Activated naive CD8-positive, alpha-beta T cell treated with anti-CD3 and anti-CD28 coated beads, Interleukin-2, amount 10 ng/mL, durations not matched to agents 7 days and 5 days (primary cell): Measurements from ENCODE around the gene SPSB1. TPM values are rescaled to one million over a fixed set of nuclear protein-coding genes. Genes with fewer than 3 reads are reported as not detected.

Experiments used
- ATAC-seq: fragments of 150-1000 bp; cut with Tn5 transposase; one replicate; pipeline ENCODE4 v1.10.0; 2021; ENCODE audit warnings: low read depth, moderate library complexity
- POLR2A ChIA-PET: fragments of 350-600 bp; sonication (Branson Sonifier 250); formaldehyde crosslinking; loops from one replicate; lab custom pipeline; 2021; ENCODE audit warnings: antibody characterized with exemption; lab: Charles Lee
- DNase-seq: peaks from one replicate; pipeline ENCODE4 v3.0.0; 2021
- H3K27ac Mint-ChIP-seq: one replicate; pipeline ENCODE4 v1.8.0; 2022; ENCODE audit warnings: mild to moderate bottlenecking, mixed read lengths
- H3K27me3 Mint-ChIP-seq: one replicate; pipeline ENCODE4 v1.8.0; 2022; ENCODE audit warnings: mild to moderate bottlenecking, moderate library complexity, mixed read lengths
- H3K36me3 Mint-ChIP-seq: one replicate; pipeline ENCODE4 v1.8.0; 2021; ENCODE audit warnings: mild to moderate bottlenecking, mixed read lengths
- H3K4me1 Mint-ChIP-seq: one replicate; pipeline ENCODE4 v1.8.0; 2021; ENCODE audit warnings: mixed read lengths
- H3K4me3 Mint-ChIP-seq: one replicate; pipeline ENCODE4 v1.8.0; 2022; ENCODE audit warnings: mild to moderate bottlenecking, moderate library complexity, mixed read lengths
- H3K9me3 Mint-ChIP-seq: one replicate; pipeline ENCODE4 v1.8.0; 2021; ENCODE audit warnings: mixed read lengths
- total RNA-seq, 2 experiments: library from RNA; stranded (reverse); gene quantifications; one replicate each; pipeline ENCODE4 v1.2.3, GENCODE V29; 2021

Gene SPSB1
- total RNA-seq, 2 experiments from 2014 or later: 1.6 TPM

- Mint-ChIP-seq H3K36me3 (peaks cover 1% of the 10 kb centered on the region), H3K4me1 (peaks cover 19% of the 10 kb centered on the region), H3K9me3 (no peaks in the 10 kb centered on the region), H3K4me3 (no peak overlapping the region), H3K27me3 (peaks cover 3% of the 10 kb centered on the region), H3K27ac (no peak overlapping the region)
- ATAC-seq: peak; percentile 24
- no peak for DNase-seq
- POLR2A ChIA-PET: interaction anchor here (0.8 kb wide), 1 partner anchor 14 kb away, joined by 3 read pairs; no protein-coding TSS in a partner anchor
Measured at GRCh38 chr1:9275161-9275560, 17.5 kb upstream of the SPSB1 start.

GRCh38 chr1:9275567-9276034 lies 17.1 kb upstream of the SPSB1 start:
- no peaks in the 10 kb centered on the region for H3K9me3 Mint-ChIP-seq
- peaks cover 4% of the 10 kb centered on the region for H3K36me3 Mint-ChIP-seq
- ATAC-seq (peak; percentile 62), DNase-seq (no peak)
- H3K4me1 Mint-ChIP-seq: peaks cover 22% of the 10 kb centered on the region
- POLR2A ChIA-PET: interaction anchor here (0.8 kb wide), 1 partner anchor 14 kb away, joined by 3 read pairs; no protein-coding TSS in a partner anchor
- no peak overlapping the region for H3K27ac Mint-ChIP-seq
- H3K4me3 Mint-ChIP-seq: no peak overlapping the region
- peaks cover 3% of the 10 kb centered on the region for H3K27me3 Mint-ChIP-seq

- DNase-seq: no peak
- H3K27ac Mint-ChIP-seq: no peak overlapping the region
- H3K4me3 Mint-ChIP-seq: no peak overlapping the region
- no peak for ATAC-seq
- peaks cover 4% of the 10 kb centered on the region for H3K36me3 Mint-ChIP-seq
- H3K4me1 Mint-ChIP-seq: peaks cover 27% of the 10 kb centered on the region
- H3K27me3 Mint-ChIP-seq: peaks cover 3% of the 10 kb centered on the region
- no peaks in the 10 kb centered on the region for H3K9me3 Mint-ChIP-seq
- POLR2A ChIA-PET: no interaction called here
Measured at GRCh38 chr1:9278116-9278515, 14.6 kb upstream of the SPSB1 start.

GRCh38 chr1:9278585-9279153 lies 14.0 kb upstream of the SPSB1 start:
- Mint-ChIP-seq H3K36me3 (peaks cover 4% of the 10 kb centered on the region), H3K27me3 (peaks cover 3% of the 10 kb centered on the region), H3K4me1 (peaks cover 28% of the 10 kb centered on the region), H3K4me3 (no peak overlapping the region), H3K9me3 (no peaks in the 10 kb centered on the region), H3K27ac (no peak overlapping the region)
- DNase-seq: no peak
- POLR2A ChIA-PET: no interaction called here
- no peak for ATAC-seq

DNA sequence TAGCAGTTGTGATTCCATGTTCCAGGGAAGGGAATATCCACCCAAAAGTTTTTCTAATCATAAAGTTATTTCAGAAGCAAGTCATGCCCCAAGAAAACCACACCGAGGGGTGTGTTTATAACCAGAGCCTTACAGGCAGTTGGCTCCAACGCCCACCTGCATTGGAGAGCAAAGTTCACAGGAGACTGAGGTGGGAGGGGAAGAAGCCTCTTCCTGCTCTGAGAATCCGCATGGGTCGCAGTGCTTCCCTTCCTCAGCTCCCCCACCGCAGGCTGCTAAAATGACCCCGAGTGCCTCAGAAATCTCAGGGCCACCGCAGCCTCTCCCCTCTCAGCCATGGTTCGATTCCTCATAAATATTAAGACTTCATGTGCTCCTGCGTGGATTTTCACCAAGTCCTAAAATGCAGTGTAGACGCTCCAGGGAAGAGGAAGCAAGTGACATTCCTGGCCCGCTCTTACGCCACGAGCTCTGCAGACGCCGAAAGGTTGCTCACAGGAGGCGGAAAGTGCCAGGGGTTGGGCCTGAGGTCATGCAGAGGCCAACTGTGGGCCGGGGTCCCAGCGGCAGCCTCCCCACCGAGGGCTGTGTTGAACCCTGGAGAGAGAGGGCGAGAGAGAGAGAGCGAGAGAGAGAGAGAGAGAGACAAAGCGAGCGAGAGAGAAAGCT lies 13.4 kb upstream of the SPSB1 start:
- Mint-ChIP-seq H3K36me3 (peaks cover 4% of the 10 kb centered on the region), H3K27ac (peak overlapping the region; percentile 33), H3K4me1 (peaks cover 34% of the 10 kb centered on the region), H3K27me3 (peaks cover 3% of the 10 kb centered on the region), H3K4me3 (peak overlapping the region; percentile 18), H3K9me3 (no peaks in the 10 kb centered on the region)
- DNase-seq (no peak), ATAC-seq (no peak)
- POLR2A ChIA-PET: no interaction called here

GRCh38 chr1:9280015-9280860 lies 12.5 kb upstream of the SPSB1 start:
- peak; percentile 42 for ATAC-seq
- Mint-ChIP-seq H3K4me3 (peak overlapping the region; percentile 54), H3K36me3 (peaks cover 4% of the 10 kb centered on the region), H3K9me3 (no peaks in the 10 kb centered on the region), H3K4me1 (peaks cover 33% of the 10 kb centered on the region), H3K27ac (peak overlapping the region; percentile 28), H3K27me3 (no peaks in the 10 kb centered on the region)
- POLR2A ChIA-PET: interaction anchor here (0.6 kb wide), 1 partner anchor 185 kb away, joined by 6 read pairs; no protein-coding TSS in a partner anchor
- no peak for DNase-seq

- DNase-seq (no peak), ATAC-seq (no peak)
- Mint-ChIP-seq H3K36me3 (peaks cover 4% of the 10 kb centered on the region), H3K9me3 (peaks cover 2% of the 10 kb centered on the region), H3K27me3 (peaks cover 1% of the 10 kb centered on the region), H3K27ac (no peak overlapping the region), H3K4me3 (no peak overlapping the region), H3K4me1 (peaks cover 30% of the 10 kb centered on the region)
- POLR2A ChIA-PET: no interaction called here
Measured at GRCh38 chr1:9281071-9281827, 11.4 kb upstream of the SPSB1 start.

DNA sequence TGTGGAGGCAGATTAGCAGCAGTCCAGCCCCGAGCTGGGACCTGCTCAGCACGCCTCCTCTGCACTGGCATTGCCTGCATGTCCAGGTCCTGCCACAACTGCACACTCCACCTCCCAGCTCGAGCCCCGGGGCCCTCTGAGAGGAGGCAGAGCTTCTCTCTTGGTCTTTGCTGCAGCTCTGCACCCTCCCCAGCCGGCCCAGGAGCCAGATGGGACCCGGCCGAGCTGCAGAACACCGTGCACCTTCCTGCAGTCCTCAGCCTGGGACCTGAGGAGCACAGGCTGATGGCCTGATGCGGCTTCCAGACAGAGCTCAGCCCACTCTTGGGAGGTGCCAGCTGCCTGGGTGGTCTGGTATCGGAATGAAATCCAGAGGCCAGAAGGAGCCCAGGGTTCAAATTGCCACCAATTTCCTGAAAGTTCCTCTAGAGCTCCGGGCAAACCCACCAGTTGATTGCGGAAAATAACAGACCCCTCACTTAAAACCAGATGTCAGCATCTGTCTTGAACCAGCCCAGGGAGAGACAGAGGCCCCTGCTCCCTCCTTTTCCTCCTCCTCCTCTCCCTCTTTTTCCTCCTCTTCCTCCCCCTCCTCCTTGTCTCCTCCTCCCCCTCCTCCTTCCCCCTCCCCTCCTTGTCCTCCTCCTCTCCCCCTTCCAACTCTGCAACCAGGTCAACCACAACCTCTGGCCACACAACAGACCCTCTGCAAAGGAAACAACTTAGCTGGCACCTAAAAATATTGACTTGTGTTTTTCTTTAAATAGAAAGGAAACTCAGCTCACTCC lies 10.6 kb upstream of the SPSB1 start:
- POLR2A ChIA-PET: no interaction called here
- H3K9me3 Mint-ChIP-seq: peaks cover 4% of the 10 kb centered on the region
- H3K36me3 Mint-ChIP-seq: peaks cover 4% of the 10 kb centered on the region
- H3K27me3 Mint-ChIP-seq: peaks cover 4% of the 10 kb centered on the region
- DNase-seq (no peak), ATAC-seq (no peak)
- no peak overlapping the region for H3K4me3 Mint-ChIP-seq
- no peak overlapping the region for H3K27ac Mint-ChIP-seq
- peaks cover 30% of the 10 kb centered on the region for H3K4me1 Mint-ChIP-seq

DNA sequence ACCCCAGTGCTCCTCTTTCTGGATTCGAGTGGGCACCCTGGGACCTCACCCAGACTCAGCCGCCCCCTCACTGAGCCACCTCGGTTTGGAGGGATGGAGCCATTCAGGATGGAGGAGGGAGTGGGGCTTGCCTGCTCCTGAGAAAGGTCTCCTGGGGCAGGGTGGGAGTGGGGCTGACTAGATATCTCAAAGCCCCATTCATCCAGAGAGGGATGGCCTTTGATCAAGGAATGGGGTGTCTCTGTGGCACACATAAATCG lies 10.1 kb upstream of the SPSB1 start:
- peak overlapping the region; percentile 52 for H3K27ac Mint-ChIP-seq
- no peak for DNase-seq
- H3K36me3 Mint-ChIP-seq: peaks cover 4% of the 10 kb centered on the region
- POLR2A ChIA-PET: no interaction called here
- H3K4me3 Mint-ChIP-seq: no peak overlapping the region
- peaks cover 30% of the 10 kb centered on the region for H3K4me1 Mint-ChIP-seq
- peaks cover 4% of the 10 kb centered on the region for H3K9me3 Mint-ChIP-seq
- H3K27me3 Mint-ChIP-seq: peaks cover 4% of the 10 kb centered on the region
- ATAC-seq: no peak

DNA sequence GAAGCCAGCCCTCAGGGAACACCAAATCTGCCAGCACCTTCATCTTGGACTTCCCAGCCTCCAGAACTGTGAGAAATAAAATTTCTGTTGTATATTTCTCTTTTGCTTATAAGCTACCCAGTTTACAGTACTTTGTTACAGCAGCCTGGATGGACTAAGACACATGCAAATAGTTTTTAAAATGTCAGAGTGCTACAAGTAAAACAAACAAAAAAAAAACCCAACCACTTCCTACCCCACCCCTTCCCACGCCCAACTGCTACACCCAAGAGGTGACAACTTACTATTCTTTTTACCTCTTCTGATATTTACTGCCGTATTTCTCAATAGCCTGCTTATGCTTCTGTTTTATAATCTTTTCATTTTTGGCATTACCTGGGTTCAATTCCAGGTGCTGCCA lies 8.6 kb upstream of the SPSB1 start:
- Mint-ChIP-seq H3K36me3 (peaks cover 4% of the 10 kb centered on the region), H3K4me1 (peaks cover 26% of the 10 kb centered on the region), H3K4me3 (peak overlapping the region; percentile 29), H3K27ac (peak overlapping the region; percentile 61), H3K27me3 (peaks cover 4% of the 10 kb centered on the region), H3K9me3 (peaks cover 7% of the 10 kb centered on the region)
- no peak for DNase-seq
- POLR2A ChIA-PET: no interaction called here
- peak; percentile 40 for ATAC-seq

- Mint-ChIP-seq H3K9me3 (peaks cover 7% of the 10 kb centered on the region), H3K4me3 (no peak overlapping the region), H3K36me3 (no peaks in the 10 kb centered on the region), H3K4me1 (peaks cover 13% of the 10 kb centered on the region), H3K27ac (no peak overlapping the region), H3K27me3 (peaks cover 14% of the 10 kb centered on the region)
- no peak for DNase-seq
- ATAC-seq: no peak
- POLR2A ChIA-PET: no interaction called here
Measured at GRCh38 chr1:9286556-9286955, 6.1 kb upstream of the SPSB1 start.

DNA sequence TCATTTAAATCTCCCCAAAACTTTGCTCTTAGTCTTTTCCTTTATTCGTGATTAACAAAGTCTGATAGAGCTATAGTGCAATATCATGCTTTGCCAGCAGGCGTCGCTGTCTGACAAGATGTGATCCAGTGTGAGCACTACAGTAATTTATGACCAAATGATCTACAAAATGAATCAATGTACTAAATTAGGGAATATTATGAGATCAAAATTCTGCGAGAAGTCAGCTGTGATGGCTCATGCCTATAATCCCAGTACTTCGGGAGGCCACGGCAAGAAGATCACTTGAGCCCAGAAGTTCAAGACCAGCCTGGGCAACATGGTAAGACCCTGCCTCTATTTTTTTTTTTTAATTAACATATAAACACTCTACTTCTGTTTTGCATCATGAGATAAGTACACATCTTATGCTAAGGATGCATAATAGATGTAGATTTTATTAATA lies 3.6 kb upstream of the SPSB1 start:
- Mint-ChIP-seq H3K4me3 (no peak overlapping the region), H3K36me3 (no peaks in the 10 kb centered on the region), H3K27me3 (peaks cover 14% of the 10 kb centered on the region), H3K4me1 (peaks cover 4% of the 10 kb centered on the region), H3K9me3 (peaks cover 7% of the 10 kb centered on the region), H3K27ac (no peak overlapping the region)
- DNase-seq (peak; percentile 78), ATAC-seq (no peak)
- POLR2A ChIA-PET: interaction anchor here (0.7 to 1.8 kb wide), 4 partner anchors 14 to 250 kb away, joined by 3 to 6 read pairs (median 3); partner anchors contain the start of gene SLC25A33
